Lower lobe of right lung (tissue), 2 donors: Measurements from ENCODE around the gene ARL13B. TPM values are rescaled to one million over a fixed set of nuclear protein-coding genes. Genes with fewer than 3 reads are reported as not detected.

ENCODE experiments used
- ATAC-seq, 2 donors: fragments of 200-7000 bp; cut with Tn5 transposase; one replicate each; pipeline ENCODE4 v1.9.1; 2020 to 2022; ENCODE audit warnings: mild to moderate bottlenecking in 2 of 2, moderate library complexity in 2 of 2
- DNase-seq: peaks from one replicate; pipeline ENCODE4 v3.0.0-alpha.2; 2020
- H3K27ac ChIP-seq: fragments of 200-600 bp; one replicate; pipeline ENCODE4 v1.8.0; 2022
- H3K27me3 ChIP-seq: fragments of 200-600 bp; one replicate; pipeline ENCODE4 v1.8.0; 2022; ENCODE audit warnings: low read depth
- H3K36me3 ChIP-seq: fragments of 200-600 bp; one replicate; pipeline ENCODE4 v1.8.0; 2022; ENCODE audit warnings: mild to moderate bottlenecking
- H3K4me1 ChIP-seq: fragments of 200-600 bp; one replicate; pipeline ENCODE4 v1.8.0; 2022
- H3K4me3 ChIP-seq: fragments of 200-600 bp; one replicate; pipeline ENCODE4 v1.8.0; 2022; ENCODE audit warnings: mild to moderate bottlenecking
- H3K9me3 ChIP-seq: fragments of 200-600 bp; one replicate; pipeline ENCODE4 v1.8.0; 2022
- CTCF ChIP-seq: fragments of 200-600 bp; IDR thresholded peaks from one replicate; pipeline ENCODE4 v1.8.0; 2022; ENCODE audit warnings: antibody characterized with exemption, mild to moderate bottlenecking
- intact Hi-C: fragments of 100-400 bp; cut with DNase I; formaldehyde crosslinking; loops from one replicate; pipeline ENCODE4 v1.11.0; 2022
- total RNA-seq: library from RNA; stranded (reverse); fragmentation: NEBNext Ultra II Directional; extraction: Animal tissue kit (Norgen Biotek cat#: 25700); gene quantifications from one replicate; pipeline ENCODE4 v1.2.1, GENCODE V29; 2021
- donor health status: DM: no; HTN: yes; CAD: no; lungs with severe emphysema.

The ARL13B gene
- total RNA-seq, 1 donor from 2014 or later, result 21.1 TPM

GRCh38 chr3:94063496-94064119 is 83.7 kb downstream of the ARL13B start:
- H3K4me1 ChIP-seq, result peaks cover 33% of the 10 kb centered on the region
- intact Hi-C loops, result no loop called here

GRCh38 chr3:94064243-94064860 is 84.4 kb downstream of the ARL13B start:
- Histone ChIP-seq H3K27ac (peak overlapping the region; percentile 92), H3K4me3 (peak overlapping the region; percentile 64), H3K4me1 (peaks cover 33% of the 10 kb centered on the region), H3K36me3 (peaks cover 9% of the 10 kb centered on the region), H3K9me3 (no peaks in the 10 kb centered on the region), H3K27me3 (no peaks in the 10 kb centered on the region)
- DNase-seq, result no peak
- intact Hi-C loops, result no loop called here
- no peak for TF ChIP-seq CTCF
- ATAC-seq, result no peak

More at GRCh38 chr3:94063496-94064119, 83.7 kb downstream of the ARL13B start:
- TF ChIP-seq CTCF, result no peak
- no peak for ATAC-seq
- Histone ChIP-seq H3K9me3 (no peaks in the 10 kb centered on the region), H3K4me3 (peak overlapping the region; percentile 64), H3K27me3 (no peaks in the 10 kb centered on the region), H3K36me3 (peaks cover 9% of the 10 kb centered on the region), H3K27ac (peak overlapping the region; percentile 92)
- no peak for DNase-seq

- Histone ChIP-seq H3K4me1 (peaks cover 33% of the 10 kb centered on the region), H3K9me3 (no peaks in the 10 kb centered on the region), H3K36me3 (peaks cover 5% of the 10 kb centered on the region), H3K27ac (no peak overlapping the region), H3K4me3 (no peak overlapping the region), H3K27me3 (no peaks in the 10 kb centered on the region)
- DNase-seq (no peak), ATAC-seq (no peak)
- no peak for TF ChIP-seq CTCF
- intact Hi-C loops, result no loop called here
These were observed 85.2 kb downstream of the ARL13B start for GRCh38 chr3:94065122-94065521.

- ATAC-seq (no peak), DNase-seq (no peak)
- Histone ChIP-seq H3K9me3 (no peaks in the 10 kb centered on the region), H3K4me1 (peaks cover 33% of the 10 kb centered on the region), H3K27me3 (no peaks in the 10 kb centered on the region), H3K4me3 (no peak overlapping the region), H3K27ac (no peak overlapping the region), H3K36me3 (no peaks in the 10 kb centered on the region)
- intact Hi-C loops, result no loop called here
- TF ChIP-seq CTCF, result no peak
These were observed 86.0 kb downstream of the ARL13B start for GRCh38 chr3:94065819-94066480.

GRCh38 chr3:94066506-94067500 is 86.8 kb downstream of the ARL13B start:
- H3K4me3 ChIP-seq, result no peak overlapping the region
- TF ChIP-seq CTCF, result no peak
- peaks cover 5% of the 10 kb centered on the region for H3K36me3 ChIP-seq
- ATAC-seq (no peak), DNase-seq (no peak)
- intact Hi-C loops, result no loop called here
- no peaks in the 10 kb centered on the region for H3K27me3 ChIP-seq
- no peak overlapping the region for H3K27ac ChIP-seq
- no peaks in the 10 kb centered on the region for H3K9me3 ChIP-seq
- peaks cover 29% of the 10 kb centered on the region for H3K4me1 ChIP-seq
